ENCODE measurements around the gene MAMSTR. TPM values are rescaled to one million over a fixed set of nuclear protein-coding genes. Genes with fewer than 3 reads are reported as not detected.
A peak's percentile ranks its signal among the peaks of the same experiment; 100 is the strongest.

MAMSTR gene
- total RNA-seq, 1 donor from 2014 or later, result under 0.01 TPM

DNA sequence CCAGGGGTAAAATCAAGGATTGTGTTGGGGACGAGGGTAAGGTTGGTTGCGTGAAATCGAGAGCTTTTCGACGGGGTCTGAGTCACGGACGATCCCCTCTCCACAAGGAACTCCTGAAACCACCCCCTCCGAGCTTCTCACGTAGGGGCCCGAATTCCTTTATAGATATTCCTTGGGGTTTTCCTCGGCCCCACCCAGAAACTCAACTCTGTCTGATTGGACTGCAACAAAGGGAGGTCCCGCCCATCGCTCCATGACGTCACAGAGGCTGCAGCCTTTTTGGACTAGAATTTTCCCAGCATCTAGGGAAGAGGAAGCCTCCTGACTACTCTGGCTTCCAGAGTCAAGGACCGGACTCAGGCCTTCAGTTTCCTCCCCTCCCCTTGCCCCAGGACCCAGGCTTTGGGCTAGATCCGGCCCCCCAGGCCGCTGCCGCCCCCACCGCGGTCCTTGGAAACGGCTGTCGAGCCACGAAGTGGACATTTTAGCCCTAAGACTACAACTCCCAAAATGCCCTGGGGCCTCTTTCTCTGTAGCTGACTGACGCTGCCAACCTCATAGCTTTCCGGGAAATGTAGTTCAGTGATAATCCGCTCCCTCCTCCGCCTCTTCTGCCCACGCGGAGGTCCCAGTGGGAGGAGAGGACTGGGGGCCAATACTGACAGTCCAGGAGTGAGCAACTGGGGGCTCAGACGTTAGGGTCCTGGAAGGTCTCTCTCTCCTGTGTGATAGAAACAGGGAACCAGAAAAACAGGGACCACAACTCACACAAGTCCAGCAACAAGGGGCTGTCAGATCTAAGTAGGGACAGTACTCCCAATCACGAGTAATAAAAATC, 27.4 kb upstream of the MAMSTR start, which contains the start of gene IZUMO1:
TSS of gene IZUMO1 (minus strand) at position 172 of the 838 bp plus-strand sequence. CDS start 1,050 bp downstream, outside the sequence.
- DNase-seq (ENCODE audit: low read depth in 2 of 2), result peak; percentile 91 to 94

DNA sequence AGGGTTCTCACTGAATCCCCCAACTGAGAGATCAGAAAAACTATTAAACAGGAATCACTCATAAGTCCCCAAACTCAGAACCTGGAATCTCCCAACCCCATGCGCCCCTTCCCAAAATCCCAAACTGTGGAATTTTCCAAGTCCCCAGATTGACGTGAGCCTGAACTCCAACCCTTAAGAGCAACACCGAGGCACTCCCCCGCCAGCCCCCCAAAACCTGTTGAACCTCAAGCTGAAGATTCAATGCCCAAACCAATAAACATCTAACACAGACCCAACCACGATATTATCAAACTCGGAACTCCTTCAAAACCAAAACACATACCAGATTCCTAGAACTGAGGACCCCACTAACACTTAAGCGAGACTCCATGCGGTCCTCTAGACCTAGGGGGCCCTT, 26.6 kb upstream of the MAMSTR start:
- no peak for DNase-seq (ENCODE audit: low read depth in 2 of 2)

DNA sequence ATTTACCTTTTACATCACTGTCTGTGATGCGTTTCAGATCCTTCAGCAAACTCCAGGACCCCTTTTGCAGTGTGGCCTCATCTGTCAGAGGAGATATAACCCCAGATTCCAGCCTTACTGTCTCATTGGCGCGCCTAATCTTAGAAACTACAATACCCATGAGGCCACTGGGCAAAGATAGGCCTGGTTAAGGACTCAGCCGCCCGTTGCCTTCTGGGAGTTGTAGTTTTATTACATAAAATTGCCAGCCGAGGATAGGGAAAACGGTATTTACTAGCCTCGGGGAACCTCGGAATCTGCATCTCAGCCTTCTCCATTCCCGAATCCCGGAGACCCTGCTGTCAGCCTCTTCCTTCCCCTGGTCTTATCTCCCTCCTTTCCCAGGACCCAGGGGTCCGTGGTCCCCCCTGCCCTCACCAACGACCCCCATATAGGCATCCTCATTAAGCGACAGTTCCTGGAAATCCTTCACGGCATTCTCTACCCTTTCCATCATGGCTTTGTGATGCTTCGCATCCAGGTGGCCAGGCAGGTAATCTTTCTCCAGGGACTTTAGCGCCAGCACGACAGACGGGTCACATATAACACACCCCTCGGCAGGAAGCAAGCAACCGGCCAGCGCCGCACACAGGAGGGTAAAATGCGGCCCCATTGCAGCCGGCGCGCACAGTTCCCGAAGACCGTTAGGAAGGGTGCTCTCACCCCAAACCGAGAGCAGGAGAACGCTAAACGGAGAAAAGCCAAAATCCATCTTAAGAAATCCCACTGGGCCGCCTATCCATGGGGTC, 25.9 kb upstream of the MAMSTR start:
- DNase-seq (ENCODE audit: low read depth in 2 of 2), result peak; percentile 69 to 79

DNA sequence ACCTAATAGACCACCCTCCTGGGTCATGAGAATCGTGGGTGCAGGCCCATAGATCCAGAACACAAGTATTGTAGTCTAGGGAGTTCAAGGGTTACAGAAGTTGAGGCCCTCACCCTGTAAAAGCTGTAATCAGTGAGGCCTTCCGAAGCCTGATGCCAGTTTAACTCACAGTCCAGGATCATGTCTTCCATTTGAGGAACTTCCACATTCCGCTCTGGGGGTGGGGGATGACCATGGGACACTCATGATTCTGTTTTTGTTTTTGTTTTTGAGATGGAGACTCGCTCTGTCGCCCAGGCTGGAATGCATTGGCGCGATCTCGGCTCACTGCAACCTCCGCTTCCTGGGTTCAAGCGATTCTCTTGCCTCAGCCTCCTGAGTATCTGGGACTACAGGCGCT, 22.6 kb upstream of the MAMSTR start:
- DNase-seq (ENCODE audit: low read depth in 2 of 2), result no peak

DNA sequence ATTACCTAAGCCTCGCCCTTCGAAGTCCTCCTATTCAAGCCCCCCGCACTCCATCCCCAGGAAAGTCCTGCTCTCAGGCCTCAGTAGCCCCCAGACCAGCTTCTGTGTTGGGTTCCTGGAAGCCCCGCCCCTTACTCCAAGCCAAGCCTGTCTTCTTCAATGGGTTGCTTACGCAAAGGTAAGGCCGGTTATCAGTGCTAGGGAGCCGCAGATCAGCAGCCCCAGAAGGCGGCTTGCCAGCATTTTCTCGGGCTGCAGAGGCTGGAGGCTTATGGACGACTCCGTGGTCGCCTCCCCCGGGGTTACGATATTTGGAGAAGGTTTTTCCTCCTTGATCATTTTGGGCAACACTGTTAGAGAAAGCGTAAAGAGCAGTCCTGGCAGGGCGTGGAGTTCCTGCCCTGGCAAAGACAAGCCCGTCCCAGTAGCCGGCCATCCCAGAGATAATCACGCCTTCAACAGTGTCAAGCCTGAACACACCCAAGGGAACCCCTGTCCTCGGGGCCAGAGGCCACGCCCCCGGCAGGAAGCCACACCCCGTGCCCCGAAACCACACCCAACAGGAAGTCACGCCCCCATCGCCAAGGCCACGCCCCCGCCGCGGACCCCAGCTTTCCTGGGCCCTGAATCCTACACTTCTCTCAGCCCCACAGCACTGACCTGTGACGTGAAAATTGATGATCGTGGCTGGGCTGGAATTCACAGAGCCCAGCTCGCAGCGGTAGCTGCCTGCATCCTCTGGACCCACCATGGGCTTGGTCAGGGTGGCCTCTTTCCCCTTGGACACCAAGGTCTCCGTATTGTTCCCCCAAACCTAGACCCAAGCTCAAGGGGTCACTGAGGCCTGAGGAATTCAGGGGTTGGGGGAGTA, 21.8 kb upstream of the MAMSTR start:
- DNase-seq (ENCODE audit: low read depth in 2 of 2), result peak; percentile 49 to 55

DNA sequence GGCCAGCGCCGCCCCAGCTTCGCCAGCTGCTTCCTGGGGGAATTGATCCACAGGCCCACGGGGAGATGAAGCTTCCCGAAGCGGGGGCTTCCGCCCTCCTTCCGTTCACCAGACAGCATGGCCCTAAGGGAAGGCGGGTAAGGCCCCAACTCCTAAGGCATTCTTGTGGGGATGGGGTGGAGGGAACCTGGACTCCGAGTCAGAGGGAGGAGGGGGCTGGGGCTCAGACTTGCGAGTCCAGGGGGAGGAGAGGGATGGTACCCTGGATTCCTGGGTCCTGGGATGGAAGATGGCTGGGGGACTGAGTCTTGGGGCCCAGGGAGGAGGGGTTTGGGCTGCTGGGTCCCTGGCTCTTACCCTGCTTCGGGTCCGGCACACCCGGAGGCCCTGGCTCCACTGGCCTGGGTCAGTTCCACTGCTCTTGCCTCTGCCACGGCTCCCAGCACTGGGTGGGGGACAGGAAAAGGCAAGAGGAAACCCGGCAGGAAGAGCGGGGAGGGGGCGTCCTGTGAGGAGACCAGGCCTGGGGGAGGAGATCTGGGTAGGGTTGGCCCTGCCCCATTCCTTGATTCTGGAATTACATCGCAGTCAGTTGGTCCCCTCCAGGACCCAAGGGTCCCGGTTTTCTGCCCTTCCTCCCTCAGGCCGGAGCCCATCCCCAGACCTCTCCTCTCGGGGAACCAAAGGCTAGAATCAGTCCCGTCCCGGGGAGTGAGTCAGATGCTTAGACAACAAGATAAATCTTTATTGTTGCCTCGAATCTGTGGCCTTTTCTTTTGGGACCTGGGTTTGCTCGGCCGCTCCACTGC, 20.8 kb upstream of the MAMSTR start, which contains the start of gene RASIP1:
TSS of gene RASIP1 (minus strand) at position 447 of the 809 bp plus-strand sequence. CDS start at position 119, 328 bp downstream.
- peak; percentile 65 to 71 for DNase-seq (ENCODE audit: low read depth in 2 of 2)

DNA sequence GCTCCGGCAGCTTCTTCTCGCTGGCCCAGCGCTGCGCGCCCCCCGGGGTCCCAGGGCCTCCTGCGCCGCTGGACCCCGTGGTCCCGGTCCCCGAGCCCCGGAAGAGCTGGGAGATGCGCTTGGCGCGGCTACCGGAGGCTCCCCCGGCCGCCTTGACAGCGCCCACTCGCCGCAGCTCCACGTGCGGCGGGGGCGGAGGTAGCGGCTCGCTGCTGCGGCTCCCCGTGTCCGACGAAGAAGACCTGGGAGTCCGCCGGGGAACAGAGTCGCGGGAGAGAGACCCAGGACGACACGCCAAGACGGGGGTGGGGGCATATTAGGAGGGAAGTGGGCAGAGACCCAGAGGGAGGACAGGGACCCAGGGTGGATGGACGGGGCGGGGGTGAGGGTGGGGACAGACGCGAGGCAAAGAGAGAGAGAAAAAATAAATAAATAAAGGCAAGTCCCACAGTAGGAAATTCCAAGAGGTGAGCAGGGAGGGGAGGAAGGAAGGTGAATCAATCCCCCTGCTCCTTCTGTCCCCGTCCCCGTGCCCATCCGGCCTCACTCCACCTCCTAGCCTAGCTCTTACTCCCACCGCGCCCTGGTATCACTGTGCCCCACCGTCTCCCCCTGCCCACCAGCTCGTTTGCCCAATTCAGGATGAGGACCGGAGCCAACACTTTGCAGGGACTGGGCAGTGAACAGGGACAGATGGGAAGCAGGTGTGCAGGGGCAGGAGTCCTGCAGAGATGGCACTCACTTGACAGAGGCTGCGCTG, 20.1 kb upstream of the MAMSTR start:
- DNase-seq (ENCODE audit: low read depth in 2 of 2), result no peak

DNA sequence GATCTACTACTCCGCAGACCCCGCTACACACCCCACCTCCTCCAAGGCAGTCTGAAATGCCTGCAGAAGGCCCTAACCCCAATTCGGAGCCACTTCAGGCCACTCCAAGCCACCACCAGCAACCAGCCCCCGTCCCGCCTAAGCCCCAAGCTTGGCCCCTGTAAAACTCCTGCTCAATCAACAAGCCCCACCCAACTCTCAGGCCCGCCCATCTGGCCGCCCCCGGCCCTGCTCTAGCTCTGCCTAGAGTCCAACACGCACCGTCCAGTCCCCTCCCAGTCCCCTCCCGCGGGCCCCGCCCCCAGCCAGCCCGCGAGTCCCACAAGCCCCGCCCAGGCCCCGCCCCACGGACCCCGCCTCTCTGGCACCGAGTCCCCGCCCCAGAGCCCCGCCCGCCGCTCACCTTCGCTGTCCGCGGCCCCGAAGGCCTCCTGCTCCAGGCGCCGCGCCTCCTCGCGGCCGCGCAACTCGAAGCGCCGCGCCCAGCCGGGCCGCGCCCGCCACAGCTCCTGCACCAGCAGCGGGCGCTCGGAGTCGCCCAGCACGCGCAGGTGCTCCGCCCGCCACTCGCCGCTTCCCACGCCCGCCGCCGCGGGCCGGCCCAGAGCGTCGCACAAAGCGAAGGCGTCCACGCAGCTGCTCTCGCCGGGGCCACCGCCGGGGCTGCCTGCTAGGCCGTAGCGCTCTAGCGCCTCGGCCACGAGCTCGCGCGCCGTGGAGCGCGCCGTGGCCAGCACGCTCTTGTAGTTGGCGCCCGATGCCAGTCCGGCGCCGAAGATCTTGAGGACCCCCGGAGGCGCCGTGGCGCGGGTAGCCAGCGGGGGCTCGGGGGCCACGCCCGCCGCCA, 19.3 kb upstream of the MAMSTR start:
- peak; percentile 93 to 97 for DNase-seq (ENCODE audit: low read depth in 2 of 2)

DNA sequence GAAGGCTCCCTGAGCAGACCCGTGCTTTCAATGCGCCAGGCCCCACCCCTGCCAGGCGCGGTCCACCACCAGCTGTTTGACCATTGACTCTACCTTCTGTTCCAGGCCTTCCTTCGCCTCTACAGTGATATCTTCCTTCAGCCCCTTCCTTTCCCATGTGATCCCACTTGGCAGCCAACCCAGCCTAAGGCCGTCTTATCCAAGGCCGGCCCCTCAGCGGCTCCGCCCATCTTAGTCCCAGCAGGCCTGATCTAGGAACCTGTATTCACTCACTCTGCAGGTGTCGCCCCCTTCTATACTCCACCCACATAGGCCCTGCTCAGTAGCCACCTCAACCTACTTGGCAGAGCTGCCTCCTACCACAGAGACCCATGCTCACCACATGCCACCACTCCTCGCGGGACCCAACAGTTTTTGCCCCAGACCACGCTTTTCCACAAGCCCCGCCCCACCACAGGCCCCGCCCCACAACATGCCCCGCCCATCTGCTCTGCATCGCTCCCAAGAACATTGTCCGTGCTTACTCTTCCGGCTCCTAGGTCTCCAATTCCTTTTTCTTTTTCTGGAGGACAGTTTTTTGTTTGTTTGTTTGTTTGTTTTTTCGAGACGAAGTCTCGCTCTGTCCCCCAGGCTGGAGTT, 18.0 kb upstream of the MAMSTR start:
- peak in 1 of 2 donors; percentile 61 for DNase-seq (ENCODE audit: low read depth in 2 of 2)

DNA sequence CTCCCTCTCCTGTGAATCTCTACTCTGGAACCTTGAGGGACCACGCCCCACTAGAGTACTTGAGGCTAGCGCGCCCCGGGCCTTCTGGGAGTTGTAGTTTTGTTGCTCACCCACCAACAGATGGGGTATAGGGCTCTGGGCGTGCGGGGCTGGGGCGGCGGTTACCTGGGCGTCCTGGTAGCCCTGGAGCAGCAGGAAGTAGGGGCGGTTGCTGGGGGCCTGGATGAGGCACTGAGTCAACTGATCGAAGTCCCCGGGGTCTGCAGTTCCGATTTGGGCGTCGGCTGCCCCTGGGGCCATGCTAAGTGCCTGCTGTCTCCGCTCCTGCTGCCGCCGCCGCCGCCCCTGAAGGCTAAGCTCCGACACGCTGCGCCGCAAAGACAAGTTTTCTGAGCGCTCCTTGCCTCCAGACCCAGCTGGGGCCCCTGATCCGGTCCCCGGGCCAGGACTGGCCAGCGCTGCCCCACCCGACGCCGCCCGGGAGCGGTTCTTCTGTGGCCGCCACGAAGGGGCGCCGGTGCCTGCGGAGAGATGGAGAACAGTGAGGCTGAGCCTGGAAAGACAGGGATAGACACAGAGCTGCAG, 15.6 kb upstream of the MAMSTR start:
- no peak for DNase-seq (ENCODE audit: low read depth in 2 of 2)

DNA sequence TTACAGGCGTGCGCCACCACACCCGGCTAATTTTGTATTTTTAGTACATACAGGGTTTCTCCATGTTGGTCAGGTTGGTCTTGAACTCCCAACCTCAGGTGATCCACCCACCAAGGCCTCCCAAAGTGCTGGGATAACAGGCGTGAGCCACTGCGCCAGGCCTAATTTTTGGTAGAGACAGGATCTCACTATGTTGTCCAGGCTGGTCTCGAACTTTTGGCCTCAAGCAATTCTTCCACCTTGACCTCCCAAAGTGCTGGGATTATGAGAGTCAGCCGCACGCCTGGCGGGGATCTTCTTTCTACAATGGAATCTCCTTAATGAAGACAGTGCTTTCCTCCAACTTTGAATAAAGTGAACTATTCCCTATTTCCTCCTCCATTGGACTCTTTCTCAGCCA, 15.1 kb upstream of the MAMSTR start:
- DNase-seq (ENCODE audit: low read depth in 2 of 2), result no peak

DNA sequence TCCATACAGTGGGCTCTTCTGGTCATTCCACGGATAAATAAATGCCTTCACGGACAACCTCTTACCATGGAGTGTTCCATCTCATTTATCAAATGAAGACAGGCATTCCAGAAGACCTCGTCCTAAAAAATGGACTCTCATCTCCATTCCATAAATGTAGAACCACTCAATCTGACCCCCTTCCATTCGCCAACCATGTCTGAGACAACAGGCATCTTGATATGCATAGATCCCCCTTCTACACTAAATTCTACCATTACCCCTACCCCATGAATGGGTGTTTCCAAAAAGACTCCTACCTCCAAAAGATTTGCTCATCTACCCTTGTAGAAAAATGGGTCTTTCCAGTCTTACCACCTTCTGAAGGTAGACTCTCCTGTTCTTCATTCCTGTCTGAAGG, 11.9 kb upstream of the MAMSTR start:
- DNase-seq (ENCODE audit: low read depth in 2 of 2), result no peak

DNA sequence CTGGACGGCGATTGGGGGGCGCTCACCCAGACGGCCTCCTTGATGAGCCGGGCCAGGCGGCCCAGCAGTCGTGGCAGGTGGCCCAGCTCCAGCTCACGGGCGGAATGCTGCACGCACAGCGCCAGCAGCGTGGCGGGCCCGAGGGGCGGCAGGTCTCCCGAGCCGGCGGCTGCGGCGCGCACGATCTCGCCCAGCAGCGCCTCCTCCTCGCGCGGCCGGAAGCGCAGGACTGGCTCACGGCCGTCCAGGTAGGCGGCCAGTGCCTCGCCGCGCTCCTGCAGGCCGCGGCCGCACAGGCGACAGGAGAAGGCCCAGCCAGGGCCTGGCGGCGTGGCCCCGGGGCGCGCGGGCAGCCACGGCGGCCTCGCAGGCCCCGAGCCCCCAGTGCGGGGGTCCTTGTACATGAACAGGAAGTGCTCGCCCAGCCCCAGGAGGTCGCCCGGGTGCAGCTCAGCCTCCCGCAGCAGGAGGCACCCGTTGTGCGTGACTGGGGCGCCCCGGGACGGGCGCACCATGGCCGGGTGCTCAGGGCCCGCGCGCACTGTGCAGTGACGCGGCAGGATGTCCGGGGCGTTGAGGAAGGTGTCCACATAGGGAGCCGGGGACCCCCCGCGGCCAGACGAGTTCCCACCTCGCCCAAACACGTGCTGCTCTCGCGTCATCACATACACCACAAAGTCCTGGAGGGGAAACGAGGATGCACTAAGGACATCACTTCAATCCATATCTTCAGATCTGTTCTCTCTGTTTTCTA, 9.6 kb upstream of the MAMSTR start:
- DNase-seq (ENCODE audit: low read depth in 2 of 2), result no peak

DNA sequence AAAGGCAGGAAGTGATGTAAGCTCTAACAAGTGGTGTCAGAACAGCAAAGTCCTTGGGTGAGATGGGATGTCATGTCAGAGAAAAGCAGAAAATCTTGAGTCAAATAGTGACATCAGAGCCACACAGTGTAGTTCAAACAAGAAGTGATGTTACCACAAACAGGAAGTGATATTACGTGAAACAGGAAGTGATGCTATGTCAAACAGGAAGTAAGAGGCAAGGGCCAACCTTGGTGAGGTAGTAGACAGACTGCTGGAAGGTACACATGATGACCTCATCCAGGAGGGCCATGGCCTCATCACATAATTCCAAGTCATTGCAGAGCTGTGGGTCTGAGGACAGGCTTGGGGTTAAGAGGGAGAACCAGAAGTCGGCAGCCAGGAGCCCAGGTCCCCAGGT, 7.0 kb upstream of the MAMSTR start:
- peak; percentile 65 to 76 for DNase-seq (ENCODE audit: low read depth in 2 of 2)

DNA sequence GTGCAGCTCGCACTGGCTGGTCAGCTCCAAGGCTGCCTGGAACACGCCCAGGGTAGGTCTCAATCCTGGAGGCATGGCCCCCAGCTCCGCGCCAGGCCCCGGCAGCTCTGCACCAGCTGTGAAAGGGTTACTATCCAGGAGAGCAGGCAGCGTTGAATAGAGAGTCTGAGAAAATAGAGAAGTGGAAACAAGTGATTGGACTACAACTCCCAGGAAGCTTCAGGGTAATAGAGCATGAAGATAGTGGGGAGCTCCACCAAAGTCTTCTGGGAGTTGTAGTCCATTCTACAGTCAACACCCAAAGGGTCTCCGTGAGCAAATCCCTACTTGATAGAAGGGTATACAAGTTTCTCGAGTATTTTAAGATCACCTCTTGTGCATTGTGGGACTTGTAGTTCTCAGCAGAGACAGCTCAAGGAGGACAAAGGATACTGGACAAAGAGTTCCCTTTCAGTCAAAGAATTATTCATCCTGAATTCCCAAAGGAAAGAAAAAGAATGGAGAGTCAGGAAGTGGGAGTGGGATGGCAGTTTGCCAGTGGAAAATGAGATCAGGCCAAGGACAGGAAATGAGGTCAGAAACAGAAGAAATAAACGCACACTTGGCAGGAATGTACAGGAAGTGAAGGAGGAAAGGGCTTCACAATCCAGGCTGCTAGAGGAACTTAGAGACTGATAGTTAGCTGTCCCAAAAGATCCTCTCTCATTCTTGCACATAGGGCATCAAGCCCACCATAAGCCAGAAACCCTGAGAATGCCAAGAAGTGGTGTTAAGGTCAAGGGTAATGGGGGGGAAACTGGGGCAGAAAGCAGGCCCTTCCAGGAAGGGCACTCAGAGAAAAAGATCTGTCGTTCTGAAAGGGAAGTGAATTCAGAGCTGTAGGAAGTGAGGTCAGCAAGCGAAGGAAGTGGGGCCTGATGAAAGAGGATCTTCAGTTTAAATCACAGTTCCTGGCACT, 5.5 kb upstream of the MAMSTR start:
- DNase-seq (ENCODE audit: low read depth in 2 of 2), result peak; percentile 82 to 98

DNA sequence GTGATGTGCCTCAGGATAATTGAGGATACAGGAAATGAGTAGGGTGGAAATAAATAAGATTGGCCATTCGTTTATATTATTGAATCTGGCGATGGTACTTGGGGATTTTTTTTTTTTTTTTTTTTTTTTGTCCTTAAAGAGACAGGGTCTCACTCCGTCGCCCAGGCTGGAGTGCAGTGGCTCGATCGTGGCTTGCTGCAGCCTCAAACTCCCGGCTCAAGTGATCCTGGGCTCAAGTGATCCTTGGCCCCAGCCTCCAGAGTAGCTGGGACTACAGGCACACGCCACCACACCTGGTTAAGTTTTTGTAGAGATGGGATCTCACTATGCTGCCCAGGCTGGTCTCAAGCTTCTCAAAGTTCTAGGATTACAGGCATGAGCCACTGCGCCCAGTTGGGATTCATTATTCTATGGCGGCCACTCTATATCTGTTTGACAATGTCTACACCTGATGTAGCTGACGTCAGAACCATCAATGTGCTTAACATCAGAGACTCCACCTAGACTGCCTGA, 2.7 kb upstream of the MAMSTR start:
- no peak for DNase-seq (ENCODE audit: low read depth in 2 of 2)
